ENCODE measurements around the gene SYK. TPM values are rescaled to one million over a fixed set of nuclear protein-coding genes. Genes with fewer than 3 reads are reported as not detected.

Gene SYK
- total and polyA plus RNA-seq, 4 donors, result 2.1 to 31.5 (median 13.3) TPM

- DNase-seq, result no peak
- H3K4me3 ChIP-seq (ENCODE audit: low read length in 2 of 2), result no peak overlapping the region
- intact Hi-C loops (cut with DNase I), result no loop called here
- H3K27me3 ChIP-seq (ENCODE audit: control insufficient read depth in 1 of 2, insufficient read depth in 2 of 2, low read length in 1 of 2), result no peaks in the 10 kb centered on the region
- no peaks in the 10 kb centered on the region for H3K36me3 ChIP-seq (ENCODE audit: control insufficient read depth in 1 of 2, insufficient read depth in 2 of 2, low read length in 1 of 2)
- no peaks in the 10 kb centered on the region for H3K9me3 ChIP-seq (ENCODE audit: control insufficient read depth, low read length)
- 72 to 84% methylated on average over 2 of the region's 2 CpGs for WGBS, 2 donors
- no peaks in the 10 kb centered on the region for H3K4me1 ChIP-seq (ENCODE audit: control insufficient read depth in 1 of 2, insufficient read depth in 2 of 2, low read length in 2 of 2)
- ATAC-seq (ENCODE audit: low FRiP score), result no peak
- H3K27ac ChIP-seq (ENCODE audit: low read depth in 1 of 2, low read length in 2 of 2), result no peak overlapping the region
Observed at GRCh38 chr9:90838098-90838497, 36.5 kb downstream of the SYK start.

- intact Hi-C loops (cut with DNase I), result no loop called here
- Histone ChIP-seq H3K4me1 (ENCODE audit: control insufficient read depth in 1 of 2, insufficient read depth in 2 of 2, low read length in 2 of 2) (no peaks in the 10 kb centered on the region), H3K27ac (ENCODE audit: low read depth in 1 of 2, low read length in 2 of 2) (no peak overlapping the region), H3K4me3 (ENCODE audit: low read length in 2 of 2) (no peak overlapping the region), H3K9me3 (ENCODE audit: control insufficient read depth, low read length) (no peaks in the 10 kb centered on the region), H3K36me3 (ENCODE audit: control insufficient read depth in 1 of 2, insufficient read depth in 2 of 2, low read length in 1 of 2) (no peaks in the 10 kb centered on the region), H3K27me3 (ENCODE audit: control insufficient read depth in 1 of 2, insufficient read depth in 2 of 2, low read length in 1 of 2) (no peaks in the 10 kb centered on the region)
- ATAC-seq (ENCODE audit: low FRiP score) (no peak), DNase-seq (no peak)
- WGBS, 2 donors, result 26 to 36% methylated on average over 6 of the region's 6 CpGs
Observed at GRCh38 chr9:90838581-90839154, 37.0 kb downstream of the SYK start.

GRCh38 chr9:90839183-90839728 is 37.6 kb downstream of the SYK start:
- intact Hi-C loops (cut with DNase I), result no loop called here
- no peaks in the 10 kb centered on the region for H3K4me1 ChIP-seq (ENCODE audit: control insufficient read depth in 1 of 2, insufficient read depth in 2 of 2, low read length in 2 of 2)
- no peaks in the 10 kb centered on the region for H3K36me3 ChIP-seq (ENCODE audit: control insufficient read depth in 1 of 2, insufficient read depth in 2 of 2, low read length in 1 of 2)
- no peak overlapping the region for H3K4me3 ChIP-seq (ENCODE audit: low read length in 2 of 2)
- H3K27ac ChIP-seq (ENCODE audit: low read depth in 1 of 2, low read length in 2 of 2), result no peak overlapping the region
- ATAC-seq (ENCODE audit: low FRiP score), result no peak
- DNase-seq, result no peak
- 79% methylated on average over 7 of the region's 7 CpGs for WGBS, 2 donors
- H3K27me3 ChIP-seq (ENCODE audit: control insufficient read depth in 1 of 2, insufficient read depth in 2 of 2, low read length in 1 of 2), result no peaks in the 10 kb centered on the region
- no peaks in the 10 kb centered on the region for H3K9me3 ChIP-seq (ENCODE audit: control insufficient read depth, low read length)

- no peaks in the 10 kb centered on the region for H3K36me3 ChIP-seq (ENCODE audit: control insufficient read depth in 1 of 2, insufficient read depth in 2 of 2, low read length in 1 of 2)
- no peak for DNase-seq
- intact Hi-C loops (cut with DNase I), result no loop called here
- no peaks in the 10 kb centered on the region for H3K27me3 ChIP-seq (ENCODE audit: control insufficient read depth in 1 of 2, insufficient read depth in 2 of 2, low read length in 1 of 2)
- H3K9me3 ChIP-seq (ENCODE audit: control insufficient read depth, low read length), result no peaks in the 10 kb centered on the region
- ATAC-seq (ENCODE audit: low FRiP score), result no peak
- 80 to 81% methylated on average over 5 of the region's 5 CpGs for WGBS, 2 donors
- H3K4me1 ChIP-seq (ENCODE audit: control insufficient read depth in 1 of 2, insufficient read depth in 2 of 2, low read length in 2 of 2), result no peaks in the 10 kb centered on the region
- H3K4me3 ChIP-seq (ENCODE audit: low read length in 2 of 2), result no peak overlapping the region
- H3K27ac ChIP-seq (ENCODE audit: low read depth in 1 of 2, low read length in 2 of 2), result no peak overlapping the region
Observed at GRCh38 chr9:90840696-90841095, 39.1 kb downstream of the SYK start.

GRCh38 chr9:90841213-90841612 is 39.6 kb downstream of the SYK start:
- 91 to 92% methylated on average over 5 of the region's 5 CpGs for WGBS, 2 donors

GRCh38 chr9:90841615-90842014 is 40.0 kb downstream of the SYK start:
- no peaks in the 10 kb centered on the region for H3K9me3 ChIP-seq (ENCODE audit: control insufficient read depth, low read length)
- H3K36me3 ChIP-seq (ENCODE audit: control insufficient read depth in 1 of 2, insufficient read depth in 2 of 2, low read length in 1 of 2), result no peaks in the 10 kb centered on the region
- no peaks in the 10 kb centered on the region for H3K4me1 ChIP-seq (ENCODE audit: control insufficient read depth in 1 of 2, insufficient read depth in 2 of 2, low read length in 2 of 2)
- intact Hi-C loops (cut with DNase I), result no loop called here
- no peaks in the 10 kb centered on the region for H3K27me3 ChIP-seq (ENCODE audit: control insufficient read depth in 1 of 2, insufficient read depth in 2 of 2, low read length in 1 of 2)
- no peak overlapping the region for H3K4me3 ChIP-seq (ENCODE audit: low read length in 2 of 2)
- no peak for ATAC-seq (ENCODE audit: low FRiP score)
- no peak for DNase-seq
- no peak overlapping the region for H3K27ac ChIP-seq (ENCODE audit: low read depth in 1 of 2, low read length in 2 of 2)
- 94% methylated on average over 1 of the region's 1 CpG for WGBS, 2 donors

More at GRCh38 chr9:90841213-90841612, 39.6 kb downstream of the SYK start:
- ATAC-seq (ENCODE audit: low FRiP score) (no peak), DNase-seq (no peak)
- Histone ChIP-seq H3K36me3 (ENCODE audit: control insufficient read depth in 1 of 2, insufficient read depth in 2 of 2, low read length in 1 of 2) (no peaks in the 10 kb centered on the region), H3K4me1 (ENCODE audit: control insufficient read depth in 1 of 2, insufficient read depth in 2 of 2, low read length in 2 of 2) (no peaks in the 10 kb centered on the region), H3K9me3 (ENCODE audit: control insufficient read depth, low read length) (no peaks in the 10 kb centered on the region), H3K4me3 (ENCODE audit: low read length in 2 of 2) (no peak overlapping the region), H3K27ac (ENCODE audit: low read depth in 1 of 2, low read length in 2 of 2) (no peak overlapping the region), H3K27me3 (ENCODE audit: control insufficient read depth in 1 of 2, insufficient read depth in 2 of 2, low read length in 1 of 2) (no peaks in the 10 kb centered on the region)
- intact Hi-C loops (cut with DNase I), result no loop called here

- ATAC-seq (ENCODE audit: low FRiP score), result no peak
- intact Hi-C loops (cut with DNase I), result no loop called here
- H3K9me3 ChIP-seq (ENCODE audit: control insufficient read depth, low read length), result no peaks in the 10 kb centered on the region
- WGBS, 2 donors, result 88 to 90% methylated on average over 7 of the region's 7 CpGs
- no peaks in the 10 kb centered on the region for H3K36me3 ChIP-seq (ENCODE audit: control insufficient read depth in 1 of 2, insufficient read depth in 2 of 2, low read length in 1 of 2)
- H3K4me1 ChIP-seq (ENCODE audit: control insufficient read depth in 1 of 2, insufficient read depth in 2 of 2, low read length in 2 of 2), result no peaks in the 10 kb centered on the region
- H3K27me3 ChIP-seq (ENCODE audit: control insufficient read depth in 1 of 2, insufficient read depth in 2 of 2, low read length in 1 of 2), result no peaks in the 10 kb centered on the region
- no peak overlapping the region for H3K27ac ChIP-seq (ENCODE audit: low read depth in 1 of 2, low read length in 2 of 2)
- H3K4me3 ChIP-seq (ENCODE audit: low read length in 2 of 2), result no peak overlapping the region
- DNase-seq, result no peak
Observed at GRCh38 chr9:90842176-90842777, 40.7 kb downstream of the SYK start.

- no peak overlapping the region for H3K27ac ChIP-seq (ENCODE audit: low read depth in 1 of 2, low read length in 2 of 2)
- no peaks in the 10 kb centered on the region for H3K4me1 ChIP-seq (ENCODE audit: control insufficient read depth in 1 of 2, insufficient read depth in 2 of 2, low read length in 2 of 2)
- intact Hi-C loops (cut with DNase I), result no loop called here
- no peak overlapping the region for H3K4me3 ChIP-seq (ENCODE audit: low read length in 2 of 2)
- WGBS, 2 donors, result 83 to 88% methylated on average over 14 of the region's 14 CpGs
- no peaks in the 10 kb centered on the region for H3K36me3 ChIP-seq (ENCODE audit: control insufficient read depth in 1 of 2, insufficient read depth in 2 of 2, low read length in 1 of 2)
- H3K27me3 ChIP-seq (ENCODE audit: control insufficient read depth in 1 of 2, insufficient read depth in 2 of 2, low read length in 1 of 2), result peaks cover 0 to 2% of the 10 kb centered on the region in 2 donors
- no peaks in the 10 kb centered on the region for H3K9me3 ChIP-seq (ENCODE audit: control insufficient read depth, low read length)
- DNase-seq (no peak), ATAC-seq (ENCODE audit: low FRiP score) (no peak)
Observed at GRCh38 chr9:90842996-90843395, 41.4 kb downstream of the SYK start.

GRCh38 chr9:90843525-90843924 is 41.9 kb downstream of the SYK start:
- Histone ChIP-seq H3K9me3 (ENCODE audit: control insufficient read depth, low read length) (no peaks in the 10 kb centered on the region), H3K4me3 (ENCODE audit: low read length in 2 of 2) (no peak overlapping the region), H3K27me3 (ENCODE audit: control insufficient read depth in 1 of 2, insufficient read depth in 2 of 2, low read length in 1 of 2) (peaks cover 0 to 2% of the 10 kb centered on the region in 2 donors), H3K27ac (ENCODE audit: low read depth in 1 of 2, low read length in 2 of 2) (no peak overlapping the region), H3K36me3 (ENCODE audit: control insufficient read depth in 1 of 2, insufficient read depth in 2 of 2, low read length in 1 of 2) (no peaks in the 10 kb centered on the region), H3K4me1 (ENCODE audit: control insufficient read depth in 1 of 2, insufficient read depth in 2 of 2, low read length in 2 of 2) (no peaks in the 10 kb centered on the region)
- intact Hi-C loops (cut with DNase I), result no loop called here
- DNase-seq, result no peak
- ATAC-seq (ENCODE audit: low FRiP score), result no peak
- 83% methylated on average over 6 of the region's 6 CpGs for WGBS, 2 donors
